ENCODE results near the gene ADM5. TPM values are rescaled to one million over a fixed set of nuclear protein-coding genes. Genes with fewer than 3 reads are reported as not detected.

The ADM5 gene
- total and polyA plus RNA-seq, 9 donors = 0.63 to 1.8 (median 1.1) TPM

DNA sequence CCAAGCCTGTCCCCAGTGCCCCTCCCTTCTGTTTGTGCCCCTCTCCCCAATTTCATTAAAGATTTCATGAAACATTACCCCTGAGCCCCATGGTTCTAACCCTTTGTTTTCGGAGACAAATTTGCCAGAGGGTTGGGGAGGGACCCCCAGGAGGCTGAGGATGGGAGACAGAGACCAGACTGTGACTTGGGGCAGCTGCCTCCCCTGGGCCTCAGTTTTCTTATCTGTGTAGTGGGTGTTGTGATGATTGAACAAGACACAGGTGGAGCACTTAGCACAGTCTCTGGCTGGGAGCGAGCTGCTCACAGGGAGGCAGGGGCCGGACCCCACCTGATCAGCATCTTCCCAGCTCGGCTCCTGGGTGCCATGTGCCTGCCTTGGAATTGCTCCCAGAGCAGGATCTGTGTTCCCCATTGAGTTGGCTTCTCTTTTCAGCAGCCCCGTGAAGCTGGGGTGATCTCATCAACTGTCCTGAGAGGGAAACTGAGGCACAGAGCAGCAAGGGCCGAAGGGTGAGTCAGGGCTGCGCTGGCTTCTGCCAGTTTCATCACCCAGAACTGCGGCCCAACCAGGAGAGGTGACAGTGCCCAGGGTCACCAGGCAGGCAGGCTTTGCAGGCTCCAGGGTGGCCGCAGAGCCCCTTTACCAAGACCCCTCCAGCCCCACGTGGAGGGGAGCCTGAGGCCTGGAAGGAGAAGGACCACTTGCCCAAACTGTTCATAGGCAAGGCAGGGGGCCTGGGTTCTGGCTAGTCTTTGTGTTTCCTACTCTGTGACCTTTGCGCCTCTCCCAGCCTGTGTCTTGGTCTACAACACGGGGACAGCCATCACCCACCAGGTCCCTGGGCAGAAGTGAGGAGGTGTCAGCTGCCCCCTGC, 30.6 kb upstream of the ADM5 start:
- peaks cover 94% of the 10 kb centered on the region for H3K36me3 ChIP-seq (ENCODE audit: control insufficient read depth, insufficient read depth, low read length)
- WGBS (ENCODE audit: insufficient coverage) = 82% methylated on average over 8 of the region's 12 CpGs
- H3K27ac ChIP-seq (ENCODE audit: low read length) = no peak overlapping the region
- H3K9me3 ChIP-seq (replicated peaks; ENCODE audit: control insufficient read depth, low read depth, low read length) = no peaks in the 10 kb centered on the region
- peaks cover 2% of the 10 kb centered on the region for H3K4me1 ChIP-seq (ENCODE audit: control insufficient read depth, insufficient read depth, low read length)
- no peak for DNase-seq
- H3K27me3 ChIP-seq (ENCODE audit: control insufficient read depth, insufficient read depth, low read length) = no peaks in the 10 kb centered on the region
- no peak overlapping the region for H3K4me3 ChIP-seq (ENCODE audit: low read length)

DNA sequence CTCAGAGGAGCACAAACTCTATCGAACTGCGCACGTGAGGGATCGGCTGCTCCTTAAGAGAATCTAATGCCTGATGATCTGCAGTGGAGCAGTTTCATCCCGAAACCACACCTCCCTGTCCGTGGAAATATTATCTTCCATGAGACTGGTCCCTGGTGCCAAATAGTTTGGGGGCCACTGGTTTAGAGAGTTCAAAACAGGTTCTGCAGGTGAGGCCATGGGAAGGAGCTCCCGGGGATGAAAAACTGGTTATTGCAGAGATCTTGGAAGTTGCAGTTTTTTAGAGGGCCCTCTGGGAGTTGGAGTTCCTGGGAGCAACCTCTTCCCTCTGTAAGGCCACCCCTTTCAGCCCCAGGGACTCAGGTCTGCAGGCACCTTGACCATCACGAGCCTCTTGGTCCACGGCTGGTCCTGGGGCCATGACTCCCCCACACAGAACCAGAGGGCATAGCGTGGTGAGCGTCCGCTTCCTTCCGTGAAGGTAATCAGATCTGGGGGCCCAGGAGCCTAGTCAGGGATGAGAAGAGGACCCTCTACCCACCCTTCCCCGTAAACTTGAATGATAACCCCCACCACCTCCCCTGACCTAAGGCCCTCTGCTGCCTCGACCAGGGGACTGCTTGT, 28.9 kb upstream of the ADM5 start:
- Histone ChIP-seq H3K9me3 (replicated peaks; ENCODE audit: control insufficient read depth, low read depth, low read length) (no peaks in the 10 kb centered on the region), H3K27me3 (ENCODE audit: control insufficient read depth, insufficient read depth, low read length) (no peaks in the 10 kb centered on the region), H3K27ac (ENCODE audit: low read length) (no peak overlapping the region), H3K4me1 (ENCODE audit: control insufficient read depth, insufficient read depth, low read length) (peaks cover 13% of the 10 kb centered on the region), H3K4me3 (ENCODE audit: low read length) (no peak overlapping the region), H3K36me3 (ENCODE audit: control insufficient read depth, insufficient read depth, low read length) (peaks cover 78% of the 10 kb centered on the region)
- DNase-seq = no peak
- WGBS (ENCODE audit: insufficient coverage) = 94% methylated on average over 8 of the region's 15 CpGs

DNA sequence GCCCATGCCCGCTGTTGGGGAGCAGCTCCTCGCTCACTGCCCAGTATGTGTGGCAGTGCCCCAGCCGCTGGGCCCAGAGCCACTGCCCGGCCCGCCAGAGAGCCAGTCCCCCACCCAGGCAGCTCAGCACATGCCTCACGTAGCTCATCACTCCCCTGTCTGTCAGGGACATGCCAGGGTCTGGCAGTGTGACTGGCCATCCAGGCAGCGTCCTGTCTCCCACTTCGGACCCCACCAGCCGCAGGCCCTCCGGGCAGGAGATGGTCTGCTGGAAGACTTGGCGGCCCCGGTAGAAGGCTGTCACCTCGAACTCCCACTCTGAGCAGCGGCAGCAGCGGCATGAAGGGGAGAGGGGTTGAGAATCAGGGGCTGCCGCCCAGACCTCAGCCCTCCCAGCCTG, 27.4 kb upstream of the ADM5 start:
- Histone ChIP-seq H3K4me3 (ENCODE audit: low read length) (no peak overlapping the region), H3K27ac (ENCODE audit: low read length) (no peak overlapping the region), H3K4me1 (ENCODE audit: control insufficient read depth, insufficient read depth, low read length) (peaks cover 24% of the 10 kb centered on the region), H3K27me3 (ENCODE audit: control insufficient read depth, insufficient read depth, low read length) (no peaks in the 10 kb centered on the region), H3K9me3 (replicated peaks; ENCODE audit: control insufficient read depth, low read depth, low read length) (no peaks in the 10 kb centered on the region), H3K36me3 (ENCODE audit: control insufficient read depth, insufficient read depth, low read length) (peaks cover 62% of the 10 kb centered on the region)
- WGBS (ENCODE audit: insufficient coverage) = 96% methylated on average over 13 of the region's 16 CpGs
- DNase-seq = no peak

DNA sequence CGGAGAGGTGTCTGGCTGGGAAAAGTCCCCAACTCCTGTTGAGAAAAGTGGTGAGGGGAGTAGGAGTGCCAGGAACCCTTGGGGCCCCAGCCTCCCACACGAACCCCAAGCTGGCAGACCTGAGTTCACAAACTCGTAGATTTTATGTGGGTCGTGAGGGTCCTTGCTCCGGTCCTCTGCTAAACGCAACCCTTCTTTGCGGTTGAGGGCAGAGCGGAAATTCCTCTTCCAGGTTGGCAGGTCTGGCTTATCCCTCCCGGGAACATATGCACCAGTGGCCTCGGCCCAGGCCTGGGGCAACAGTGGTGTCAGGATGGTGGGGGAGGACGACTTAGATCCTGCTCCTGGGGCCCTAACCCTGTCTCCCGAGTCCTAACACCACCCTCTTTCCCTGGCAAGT, 26.2 kb upstream of the ADM5 start:
- WGBS (ENCODE audit: insufficient coverage) = 90% methylated on average over 11 of the region's 12 CpGs
- Histone ChIP-seq H3K36me3 (ENCODE audit: control insufficient read depth, insufficient read depth, low read length) (peaks cover 50% of the 10 kb centered on the region), H3K27ac (ENCODE audit: low read length) (no peak overlapping the region), H3K4me1 (ENCODE audit: control insufficient read depth, insufficient read depth, low read length) (peaks cover 26% of the 10 kb centered on the region), H3K9me3 (replicated peaks; ENCODE audit: control insufficient read depth, low read depth, low read length) (no peaks in the 10 kb centered on the region), H3K4me3 (ENCODE audit: low read length) (no peak overlapping the region), H3K27me3 (ENCODE audit: control insufficient read depth, insufficient read depth, low read length) (no peaks in the 10 kb centered on the region)
- no peak for DNase-seq

DNA sequence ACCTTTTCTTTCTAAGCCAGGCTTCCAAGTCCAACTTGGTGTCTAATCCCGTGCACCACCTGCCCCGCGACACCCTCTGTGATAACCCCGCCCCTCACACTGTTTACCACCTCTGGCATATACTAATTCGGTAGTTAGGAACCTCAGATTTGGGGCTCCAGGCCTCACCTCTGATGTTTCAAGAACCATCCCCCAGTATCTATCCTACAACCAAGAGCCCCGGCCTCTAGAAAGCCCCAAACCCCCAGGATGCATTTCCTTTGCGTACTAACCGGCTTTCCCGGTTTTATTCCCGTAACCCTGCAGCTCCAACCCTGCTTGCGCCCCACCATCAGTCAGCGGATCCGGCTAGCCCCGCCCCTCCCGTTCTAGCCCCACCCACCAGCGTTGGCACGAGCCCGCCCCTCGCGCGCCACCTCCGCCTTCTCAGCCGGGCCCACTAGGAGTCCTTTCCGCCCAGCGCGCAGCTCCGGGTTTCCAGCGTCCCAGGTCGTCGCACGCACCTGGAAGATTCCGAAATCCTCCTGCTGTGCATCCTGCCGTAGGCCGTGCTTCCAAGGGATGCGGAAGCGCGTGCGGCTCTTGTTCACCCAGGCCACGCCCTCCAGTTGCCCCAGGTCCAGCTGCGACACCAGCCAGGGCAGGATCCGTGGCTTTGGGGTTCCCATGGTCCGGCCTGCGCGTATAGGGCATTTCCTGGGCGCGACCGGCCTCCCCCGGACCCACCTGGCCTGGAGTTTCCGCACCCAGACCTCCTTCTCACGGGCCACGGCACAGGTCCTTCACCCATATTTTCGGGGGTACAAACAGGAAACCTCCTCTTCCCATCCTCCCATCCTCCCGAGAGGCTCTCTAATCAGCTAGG, 25.0 kb upstream of the ADM5 start:
- peaks cover 47% of the 10 kb centered on the region for H3K36me3 ChIP-seq (ENCODE audit: control insufficient read depth, insufficient read depth, low read length)

DNA sequence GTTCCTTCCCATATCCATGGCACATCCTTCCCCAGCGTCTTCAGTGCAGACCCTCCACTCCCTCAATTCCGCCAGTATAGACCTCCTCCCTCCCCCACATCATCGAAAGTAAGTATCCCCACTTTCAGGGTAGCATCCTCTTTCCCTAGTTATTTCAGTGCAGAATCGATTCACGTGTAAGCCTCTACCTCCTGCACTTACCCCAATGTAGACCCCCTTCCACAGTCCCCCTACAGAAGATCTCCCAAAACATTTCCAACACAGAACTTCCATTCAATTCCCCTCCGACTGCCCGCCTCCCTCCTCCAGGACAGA, 24.4 kb upstream of the ADM5 start:
- Histone ChIP-seq H3K4me3 (ENCODE audit: low read length) (peak overlapping the region; percentile 80), H3K27ac (ENCODE audit: low read length) (peak overlapping the region; percentile 91), H3K9me3 (replicated peaks; ENCODE audit: control insufficient read depth, low read depth, low read length) (no peaks in the 10 kb centered on the region), H3K27me3 (ENCODE audit: control insufficient read depth, insufficient read depth, low read length) (no peaks in the 10 kb centered on the region), H3K36me3 (ENCODE audit: control insufficient read depth, insufficient read depth, low read length) (peaks cover 47% of the 10 kb centered on the region), H3K4me1 (ENCODE audit: control insufficient read depth, insufficient read depth, low read length) (peaks cover 26% of the 10 kb centered on the region)
- 1% methylated on average over 7 of the region's 7 CpGs for WGBS (ENCODE audit: insufficient coverage)
- DNase-seq = no peak

More for the DNA sequence above, 25.0 kb upstream of the ADM5 start:
- Histone ChIP-seq H3K4me3 (ENCODE audit: low read length) (peak overlapping the region; percentile 80), H3K9me3 (replicated peaks; ENCODE audit: control insufficient read depth, low read depth, low read length) (no peaks in the 10 kb centered on the region), H3K27me3 (ENCODE audit: control insufficient read depth, insufficient read depth, low read length) (no peaks in the 10 kb centered on the region), H3K27ac (ENCODE audit: low read length) (peak overlapping the region; percentile 91), H3K4me1 (ENCODE audit: control insufficient read depth, insufficient read depth, low read length) (peaks cover 26% of the 10 kb centered on the region)
- under 1% methylated on average over 52 of the region's 53 CpGs for WGBS (ENCODE audit: insufficient coverage)
- DNase-seq = peak; percentile 82

DNA sequence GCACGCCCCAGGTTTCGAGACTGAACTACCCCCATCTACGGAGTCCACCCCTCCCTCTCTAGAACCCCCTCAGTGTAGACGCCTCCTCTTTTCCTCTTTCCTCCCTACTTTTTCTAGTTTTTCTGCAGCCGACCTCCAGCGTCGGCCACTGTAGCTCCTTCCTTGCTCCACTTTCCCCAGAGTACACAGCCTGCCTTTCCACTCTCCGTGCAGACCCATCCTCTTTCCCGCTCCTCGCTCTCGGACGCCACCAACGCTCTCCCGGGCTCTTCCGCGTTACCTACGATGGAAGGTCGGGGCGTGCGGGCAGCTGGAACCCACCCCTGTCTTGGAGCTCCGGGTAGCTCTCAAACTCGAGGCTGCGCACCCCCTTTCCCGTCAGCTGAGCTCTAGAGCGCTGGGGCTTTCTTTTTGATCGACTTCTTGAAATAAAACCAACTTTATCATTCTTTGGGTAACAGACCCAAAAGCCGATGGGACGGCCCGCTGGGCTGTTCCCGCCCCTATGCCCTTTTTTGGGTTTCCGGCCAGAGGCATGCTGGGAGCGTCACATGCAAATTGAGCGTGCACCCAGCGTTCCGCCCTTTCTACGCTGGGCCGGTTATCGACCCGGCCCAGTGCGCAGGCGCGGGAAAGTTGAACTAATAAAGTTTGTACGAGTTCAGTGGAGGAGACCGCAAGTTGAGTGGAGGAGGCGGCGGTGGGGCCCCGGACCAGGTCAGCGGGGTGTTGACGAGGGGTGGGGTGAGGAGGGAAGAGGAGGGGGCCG, 23.9 kb upstream of the ADM5 start, which contains the start of the genes BCL2L12 and IRF3:
Gene BCL2L12, plus strand, starts transcription at position 583 of the 769 bp plus-strand sequence. CDS start 760 bp downstream, outside the sequence.
Gene IRF3, minus strand, starts transcription at position 507 of the 769 bp plus-strand sequence. CDS start 1,019 bp downstream, outside the sequence.
- under 1% methylated on average over 50 of the region's 50 CpGs for WGBS (ENCODE audit: insufficient coverage)
- Histone ChIP-seq H3K27ac (ENCODE audit: low read length) (peak within 1 kb of the TSS; percentile 91), H3K9me3 (replicated peaks; ENCODE audit: control insufficient read depth, low read depth, low read length) (no peaks in the 10 kb centered on the region), H3K4me1 (ENCODE audit: control insufficient read depth, insufficient read depth, low read length) (peaks cover 26% of the 10 kb centered on the region), H3K27me3 (ENCODE audit: control insufficient read depth, insufficient read depth, low read length) (no peaks in the 10 kb centered on the region), H3K4me3 (ENCODE audit: low read length) (peak within 1 kb of the TSS; percentile 80), H3K36me3 (ENCODE audit: control insufficient read depth, insufficient read depth, low read length) (peaks cover 45% of the 10 kb centered on the region)
- peak; percentile 99 for DNase-seq

DNA sequence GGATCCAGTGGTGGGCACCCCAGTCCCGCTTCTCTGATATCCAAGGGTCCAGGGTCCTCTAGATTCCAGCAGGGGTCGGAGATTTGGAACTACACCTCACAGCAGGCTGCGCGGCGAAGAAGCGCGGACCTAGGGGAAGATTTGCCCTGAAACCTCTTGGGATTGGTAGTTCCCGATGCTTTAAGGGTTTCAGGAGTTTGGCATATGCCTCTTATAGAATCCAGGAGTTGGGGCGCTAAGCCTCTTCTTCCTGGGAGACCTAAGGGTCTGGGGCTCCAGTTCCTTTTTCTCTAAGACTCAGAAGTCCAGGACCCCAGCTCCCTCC, 23.3 kb upstream of the ADM5 start:
- WGBS (ENCODE audit: insufficient coverage) = 0% methylated on average over 9 of the region's 9 CpGs
- Histone ChIP-seq H3K4me3 (ENCODE audit: low read length) (peak overlapping the region; percentile 80), H3K9me3 (replicated peaks; ENCODE audit: control insufficient read depth, low read depth, low read length) (no peaks in the 10 kb centered on the region), H3K27ac (ENCODE audit: low read length) (peak overlapping the region; percentile 91), H3K27me3 (ENCODE audit: control insufficient read depth, insufficient read depth, low read length) (no peaks in the 10 kb centered on the region), H3K36me3 (ENCODE audit: control insufficient read depth, insufficient read depth, low read length) (peaks cover 40% of the 10 kb centered on the region), H3K4me1 (ENCODE audit: control insufficient read depth, insufficient read depth, low read length) (peaks cover 26% of the 10 kb centered on the region)
- DNase-seq = no peak

DNA sequence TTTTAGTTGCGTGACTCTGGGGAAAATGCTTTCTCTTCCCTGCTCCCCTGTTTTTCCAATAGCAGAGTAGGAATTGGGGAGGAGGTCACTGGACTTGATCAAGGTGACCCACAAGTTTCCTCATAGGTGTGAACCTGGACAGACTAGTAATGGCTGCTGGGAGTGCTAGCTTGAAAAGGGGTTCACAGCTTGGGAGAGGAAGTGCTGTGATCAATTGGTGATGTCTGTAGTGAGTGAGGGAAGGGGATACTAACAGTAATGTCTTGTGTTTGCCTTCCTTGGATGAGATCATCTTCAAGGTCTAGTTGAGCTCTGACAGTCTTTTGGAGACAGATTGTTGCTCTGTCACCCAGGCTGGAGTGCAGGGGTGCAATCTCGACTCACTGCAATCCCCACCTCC, 21.9 kb upstream of the ADM5 start:
- WGBS (ENCODE audit: insufficient coverage) = 83% methylated on average over 1 of the region's 2 CpGs
- Histone ChIP-seq H3K9me3 (replicated peaks; ENCODE audit: control insufficient read depth, low read depth, low read length) (no peaks in the 10 kb centered on the region), H3K27me3 (ENCODE audit: control insufficient read depth, insufficient read depth, low read length) (no peaks in the 10 kb centered on the region), H3K4me3 (ENCODE audit: low read length) (no peak overlapping the region), H3K27ac (ENCODE audit: low read length) (no peak overlapping the region), H3K36me3 (ENCODE audit: control insufficient read depth, insufficient read depth, low read length) (peaks cover 27% of the 10 kb centered on the region), H3K4me1 (ENCODE audit: control insufficient read depth, insufficient read depth, low read length) (peaks cover 29% of the 10 kb centered on the region)
- no peak for DNase-seq
